HepG2 (cell line): ENCODE data around the gene ZMYND19. TPM values are rescaled to one million over a fixed set of nuclear protein-coding genes. Genes with fewer than 3 reads are reported as not detected.
"Not testable (repeated sequence)": the region's sequence is repeated elsewhere in the genome, so short reads cannot be mapped to it uniquely, and the experiment has no call there.

Experiments used
- ATAC-seq: fragments of 200-7000 bp; cut with Tn5 transposase; 3 replicates; pipeline ENCODE4 v1.9.1; 2020; ENCODE audit warnings: mild to moderate bottlenecking, moderate library complexity
- BruUV-seq: library from RNA; stranded (reverse); fragments of 400-500 nt; replicated peaks from 2 replicates; lab custom pipeline; 2021; lab: Mats Ljungman, UMichigan
- CTCF ChIA-PET: fragments of 300-600 bp; formaldehyde crosslinking; extraction: SDS; loops from one replicate; lab custom pipeline; 2021; ENCODE audit warnings: low total read pairs, inconsistent platforms, low intra/inter-chr PET ratio; lab: Yijun Ruan, JAX
- POLR2A ChIA-PET: fragments of 350-600 bp; sonication (Branson Sonifier 250); formaldehyde crosslinking; loops from one replicate; lab custom pipeline; 2020; ENCODE audit warnings: antibody characterized with exemption, inconsistent platforms; lab: Yijun Ruan, JAX
- DNase-seq: peaks from one replicate; pipeline ENCODE4 v3.0.0-alpha.2; 2015; ENCODE audit warnings: low spot score
- FAIRE-seq: peaks from 3 replicates; lab custom pipeline; 2011; peaks lifted over from hg19 to GRCh38; lab: Jason Lieb, UNC
- H2AFZ ChIP-seq: one replicate; pipeline ENCODE4 v1.6.1; 2011; ENCODE audit warnings: low read length, inconsistent platforms
- H3K27ac ChIP-seq: fragments of 300-600 bp; 3 replicates; pipeline ENCODE4 v1.8.0; 2011; ENCODE audit warnings: mixed run types, mild to moderate bottlenecking, mixed read lengths, low read length, inconsistent platforms; ENCODE audit not compliant: insufficient read depth; ENCODE audit errors: extremely low read length
- H3K27me3 ChIP-seq, 2 experiments: fragments of 200-600 bp in 1 of 2; 2 replicates in 1 of 2; 3 replicates in 1 of 2; pipeline versions ENCODE4 v1.6.0 to v1.8.0; 2011; ENCODE audit warnings: low read length in 2 of 2, mild to moderate bottlenecking in 2 of 2, moderate library complexity in 2 of 2, inconsistent platforms in 1 of 2; ENCODE audit not compliant: insufficient read depth in 2 of 2, control insufficient read depth in 1 of 2
- H3K36me3 ChIP-seq, 2 experiments: fragments of 200-600 bp in 1 of 2; replicated peaks in 1 of 2; 2 replicates in 1 of 2; 3 replicates in 1 of 2; pipeline versions ENCODE4 v1.5.1 to v1.8.0; 2011; ENCODE audit warnings: low read length in 2 of 2, inconsistent platforms in 1 of 2; ENCODE audit not compliant: insufficient read depth in 2 of 2, control insufficient read depth in 1 of 2
- H3K4me1 ChIP-seq: 2 replicates; pipeline ENCODE4 v1.5.1; 2012; ENCODE audit warnings: low read length, inconsistent platforms; ENCODE audit not compliant: insufficient read depth
- H3K4me2 ChIP-seq: 2 replicates; pipeline ENCODE4 v1.6.0; 2011; ENCODE audit warnings: low read depth, low read length, inconsistent platforms
- H3K4me3 ChIP-seq, 3 experiments: fragments of 200-600 bp in 1 of 3; sonication (generic), shearing (Covaris generic) in 1 of 3; replicated peaks in 1 of 3; 2 replicates each; pipeline ENCODE4 v1.5.1; 2011 to 2016; ENCODE audit warnings: low read length in 3 of 3, inconsistent platforms in 2 of 3, low read depth in 2 of 3, mild to moderate bottlenecking in 2 of 3, control low read depth in 1 of 3, mixed read lengths in 1 of 3; ENCODE audit not compliant: insufficient read depth in 1 of 3
- H3K79me2 ChIP-seq: one replicate; pipeline ENCODE4 v1.6.1; 2011; ENCODE audit warnings: low read length, inconsistent platforms; ENCODE audit not compliant: insufficient read depth
- H3K9ac ChIP-seq: 2 replicates; pipeline ENCODE4 v1.6.0; 2011; ENCODE audit warnings: mild to moderate bottlenecking, low read depth, low read length, inconsistent platforms; ENCODE audit not compliant: insufficient read depth
- H3K9me3 ChIP-seq: 2 replicates; pipeline ENCODE4 v1.5.1; 2012; ENCODE audit warnings: mild to moderate bottlenecking, low read length
- H4K20me1 ChIP-seq: 2 replicates; pipeline ENCODE4 v1.6.0; 2011; ENCODE audit warnings: inconsistent platforms, mild to moderate bottlenecking, low read length, moderate library complexity; ENCODE audit not compliant: insufficient read depth
- BHLHE40 ChIP-seq: IDR thresholded peaks from 2 replicates; pipeline ENCODE4 v1.6.1; 2011; ENCODE audit warnings: low read length, improper control_type of control experiment
- CHD4 ChIP-seq: fragments of 200-600 bp; sonication (generic); IDR thresholded peaks from 2 replicates; pipeline ENCODE4 v1.7.0; 2017; ENCODE audit warnings: mild to moderate bottlenecking, low read length, borderline replicate concordance
- HIVEP1 ChIP-seq: sonication (generic); formaldehyde crosslinking; IDR thresholded peaks from 2 replicates; pipeline ENCODE4 v1.4.0; 2020; ENCODE audit warnings: mild to moderate bottlenecking, missing genetic modification reagents
- NFATC3 ChIP-seq: sonication (generic); formaldehyde crosslinking; IDR thresholded peaks from 2 replicates; pipeline ENCODE4 v1.5.1; 2020; ENCODE audit warnings: mild to moderate bottlenecking, missing genetic modification reagents
- RFXAP ChIP-seq: sonication (generic); formaldehyde crosslinking; IDR thresholded peaks from 2 replicates; pipeline ENCODE4 v1.4.0; 2020; ENCODE audit warnings: missing genetic modification reagents, borderline replicate concordance
- ZNF33A ChIP-seq: sonication (generic); formaldehyde crosslinking; IDR thresholded peaks from 2 replicates; pipeline ENCODE4 v1.5.1; 2020; ENCODE audit warnings: missing genetic modification reagents, mild to moderate bottlenecking, moderate library complexity, borderline replicate concordance
- ZNF547 ChIP-seq: sonication (generic); formaldehyde crosslinking; IDR thresholded peaks from 2 replicates; pipeline ENCODE4 v1.5.1; 2020; ENCODE audit warnings: mild to moderate bottlenecking, missing genetic modification reagents
- ZNF652 ChIP-seq: IDR thresholded peaks from 2 replicates; pipeline ENCODE4 v1.6.1; 2016; ENCODE audit warnings: low read depth, borderline replicate concordance
- WGBS: methylation state at CpG from one replicate; pipeline ENCODE4 v1.1.6; 2017; ENCODE audit warnings: low lambda C conversion rate; 5-methylcytosine and 5-hydroxymethylcytosine counted together
- in situ Hi-C: cut with HindIII; loops from 2 replicates; pipeline ENCODE4 v1.10.0; 2017; ENCODE audit warnings: low pct_unique_long_range_greater_than_20kb; ENCODE audit not compliant: extremely low pct_ligation_motif_present
- intact Hi-C: fragments of 100-400 bp; cut with micrococcal nuclease; formaldehyde crosslinking; loops from one replicate; pipeline ENCODE4 v1.10.0; 2022; ENCODE audit not compliant: unreplicated experiment
- polyA plus RNA-seq, 8 experiments: library from polyadenylated mRNA; depleted of rRNA in 3 of 8; stranded (reverse) in 7 of 8; unstranded in 1 of 8; fragments of >200 nt; fragmentation: Illumina TruSeq in 4 of 8; extraction: Trizol in 4 of 8; gene quantifications; 2 replicates each; pipeline versions ENCODE4 v1.2.1 to v1.2.3, GENCODE V29; 2011 to 2016; ENCODE audit warnings: low read depth in 4 of 8, missing spikeins in 1 of 8, mixed read lengths in 1 of 8; ENCODE audit not compliant: insufficient read depth in 1 of 8
- total RNA-seq, 5 experiments: library from RNA; depleted of rRNA; stranded (reverse); fragments of >200 nt; fragmentation: Illumina TruSeq; extraction: Trizol; gene quantifications; 2 replicates each; pipeline ENCODE4 v1.2.3, GENCODE V29; 2016; ENCODE audit warnings: low read depth in 1 of 5
- TF ChIP-seq, protein P1 (sequence below): sonication (generic); formaldehyde crosslinking; IDR thresholded peaks from 2 replicates; pipeline ENCODE4 v1.8.0; 2022; ENCODE audit warnings: missing genetic modification reagents, mild to moderate bottlenecking, inconsistent platforms, borderline replicate concordance

The ZMYND19 gene
- total and polyA plus RNA-seq, 2 of the 13 experiments (the other 11 are each of a cell fraction or from before 2014, with no cell fraction given): 21.3 to 38.7 TPM

DNA sequence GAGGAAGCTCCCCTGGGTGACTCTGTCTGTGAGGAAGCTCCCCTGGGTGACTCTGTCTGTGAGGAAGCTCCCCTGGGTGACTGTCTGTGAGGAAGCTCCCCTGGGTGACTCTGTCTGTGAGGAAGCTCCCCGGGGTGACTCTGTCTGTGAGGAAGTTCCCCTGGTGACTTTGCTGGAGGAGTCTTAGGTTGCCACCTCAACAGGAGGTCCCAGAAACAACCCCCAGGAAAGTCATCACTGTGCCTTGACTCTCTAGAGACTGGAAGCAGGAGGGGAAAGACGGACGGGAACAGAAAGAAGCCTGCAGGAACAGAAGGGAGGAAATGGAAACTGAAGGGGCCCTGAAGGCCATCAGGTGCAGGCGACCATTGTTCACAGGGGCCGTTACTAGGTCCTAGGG lies 21.9 kb downstream of the ZMYND19 start:
- in situ Hi-C loops, H3K79me2 ChIP-seq, H3K4me2 ChIP-seq, H3K27ac ChIP-seq, DNase-seq, H3K9me3 ChIP-seq, H3K27me3 ChIP-seq, H3K9ac ChIP-seq, H4K20me1 ChIP-seq, H3K4me1 ChIP-seq, CTCF ChIA-PET, POLR2A ChIA-PET, intact Hi-C loops, FAIRE-seq, BruUV-seq, H3K4me3 ChIP-seq, ATAC-seq, H2AFZ ChIP-seq: not testable (repeated sequence)
- 97% methylated on average over 5 of the region's 5 CpGs for WGBS
- peaks cover 6 to 39% of the 10 kb centered on the region in 2 experiments; a peak in 4 of 5 replicates for H3K36me3 ChIP-seq

DNA sequence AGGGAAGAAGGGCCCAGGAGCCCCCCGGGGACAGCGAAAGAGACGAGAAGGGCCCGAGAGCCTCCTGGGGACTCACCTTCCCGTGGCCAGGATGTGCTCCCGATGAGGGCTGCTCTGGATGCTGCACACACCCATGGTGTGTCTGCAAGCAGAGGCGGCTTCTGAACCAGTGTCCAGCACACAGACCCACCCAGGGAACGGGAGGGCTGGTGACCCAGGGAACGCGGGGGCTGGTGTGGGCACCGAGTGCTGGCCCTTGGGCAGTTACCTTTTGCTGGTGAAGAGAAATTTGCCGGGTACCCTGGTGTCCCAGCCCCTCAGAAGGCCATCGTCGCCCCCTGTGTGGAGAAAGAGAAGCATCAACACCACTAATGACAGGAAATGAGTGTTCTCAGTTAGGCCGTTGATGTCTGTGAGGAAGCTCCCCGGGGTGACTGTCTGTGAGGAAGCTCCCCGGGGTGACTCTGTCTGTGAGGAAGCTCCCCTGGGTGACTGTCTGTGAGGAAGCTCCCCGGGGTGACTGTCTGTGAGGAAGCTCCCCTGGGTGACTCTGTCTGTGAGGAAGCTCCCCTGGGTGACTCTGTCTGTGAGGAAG lies 25.4 kb downstream of the ZMYND19 start:
- Histone ChIP-seq H3K79me2 (peaks cover 2% of the 10 kb centered on the region), H3K4me2 (no peak overlapping the region), H3K36me3 (peaks cover 2 to 26% of the 10 kb centered on the region in 2 experiments; a peak in 3 of 5 replicates), H3K4me1 (peaks cover 20% of the 10 kb centered on the region), H4K20me1 (no peaks in the 10 kb centered on the region), H3K4me3 (no peak overlapping the region), H3K27me3 (no peaks in the 10 kb centered on the region), H3K9ac (no peak overlapping the region), H3K9me3 (no peaks in the 10 kb centered on the region), H2AFZ (no peak overlapping the region), H3K27ac (no peak overlapping the region)
- WGBS: over 99% methylated on average over 12 of the region's 18 CpGs
- FAIRE-seq (no peak), ATAC-seq (no peak), DNase-seq (no peak)
- no TSS peak for BruUV-seq
- ChIA-PET CTCF (no interaction called here), POLR2A (no interaction called here)
- in situ Hi-C loops: no loop called here
- intact Hi-C loops: no loop called here
- TF ChIP-seq, protein P1, sequence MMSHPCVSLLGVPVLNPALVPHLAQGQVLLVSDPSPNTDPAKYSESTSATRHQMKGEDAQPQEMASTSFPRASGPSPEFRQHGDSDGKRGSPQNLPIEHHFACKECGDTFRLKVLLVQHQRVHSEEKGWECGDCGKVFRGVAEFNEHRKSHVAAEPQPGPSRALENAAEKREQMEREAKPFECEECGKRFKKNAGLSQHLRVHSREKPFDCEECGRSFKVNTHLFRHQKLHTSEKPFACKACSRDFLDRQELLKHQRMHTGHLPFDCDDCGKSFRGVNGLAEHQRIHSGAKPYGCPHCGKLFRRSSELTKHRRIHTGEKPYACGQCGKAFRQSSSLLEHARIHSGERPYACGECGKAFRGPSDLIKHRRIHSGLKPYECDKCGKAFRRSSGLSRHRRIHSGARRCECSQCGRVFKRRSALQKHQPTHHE: no peak
- TF ChIP-seq CHD4 (no peak), ZNF652 (CRISPR knock-in tag) (no peak), ZNF33A (CRISPR knock-in tag) (no peak), NFATC3 (CRISPR knock-in tag) (no peak), BHLHE40 (no peak), ZNF547 (CRISPR knock-in tag) (no peak), RFXAP (no peak), HIVEP1 (CRISPR knock-in tag) (no peak)
